Stimulated activated CD8-positive, alpha-beta memory T cell treated with anti-CD3 and anti-CD28 coated beads, Interleukin-15, amount 100 ng/mL, for 48 hours (primary cell): ENCODE results near the gene SH3BP2.

ENCODE experiments used
- DNase-seq, 2 donors: peaks; one replicate each; pipeline ENCODE4 v3.0.0-alpha.2; 2020; ENCODE audit warnings: low read depth in 2 of 2

The SH3BP2 gene

GRCh38 chr4:2819244-2820215 lies 26.6 kb downstream of the SH3BP2 start:
- no peak for DNase-seq

- no peak for DNase-seq
Measured at GRCh38 chr4:2820216-2820982, 27.5 kb downstream of the SH3BP2 start.

- DNase-seq, result no peak
Measured at GRCh38 chr4:2822461-2823300, 29.8 kb downstream of the SH3BP2 start.

DNA sequence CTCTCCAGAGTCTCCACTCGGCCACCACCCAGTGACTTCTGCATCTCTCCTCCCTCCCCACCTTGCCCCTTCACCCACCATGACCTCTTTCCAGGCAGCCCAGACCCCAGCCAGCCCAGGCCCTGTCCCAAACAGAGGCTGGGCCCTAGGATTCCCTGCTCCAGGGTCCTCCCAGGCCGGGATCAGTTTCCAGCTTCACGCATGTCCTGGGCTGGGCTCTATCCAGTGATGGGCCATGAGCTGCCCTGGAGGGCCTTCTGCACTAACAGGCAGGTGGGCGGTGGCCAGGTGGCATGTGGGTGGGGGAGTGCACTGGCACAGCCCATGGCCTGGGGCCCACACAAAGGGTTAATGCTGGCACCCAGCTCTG lies 30.4 kb downstream of the SH3BP2 start:
- no peak for DNase-seq

GRCh38 chr4:2823671-2824328 lies 30.9 kb downstream of the SH3BP2 start:
- DNase-seq, result no peak

- DNase-seq, result no peak
Measured at GRCh38 chr4:2824329-2824835, 31.5 kb downstream of the SH3BP2 start.

DNA sequence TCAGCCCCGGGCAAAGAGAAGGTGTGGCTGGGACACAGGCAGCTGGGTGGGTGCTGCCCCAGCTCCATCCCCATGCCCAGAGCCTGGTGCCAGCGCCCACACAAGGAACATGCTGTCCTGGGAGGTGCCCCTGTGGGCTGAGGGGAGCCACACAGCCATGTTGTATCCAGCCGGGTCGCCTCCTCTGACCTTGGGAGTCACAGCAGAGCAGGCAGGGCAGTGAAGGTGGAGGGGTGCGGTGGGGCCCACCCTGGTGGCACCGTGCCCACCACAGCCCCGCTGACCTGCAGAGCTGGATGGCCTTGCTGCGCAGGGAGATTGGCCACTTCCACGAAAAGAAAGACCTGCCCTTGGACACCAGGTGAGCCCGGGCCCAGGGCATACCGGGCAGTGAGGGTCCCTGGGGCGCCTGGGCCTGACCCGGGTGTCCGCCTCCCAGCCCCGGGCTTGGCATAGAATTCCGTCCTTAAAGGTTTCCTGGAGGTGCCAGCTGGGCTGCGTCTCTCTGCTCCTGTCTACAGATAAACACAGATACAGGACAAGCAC lies 32.0 kb downstream of the SH3BP2 start:
- DNase-seq, result no peak

DNA sequence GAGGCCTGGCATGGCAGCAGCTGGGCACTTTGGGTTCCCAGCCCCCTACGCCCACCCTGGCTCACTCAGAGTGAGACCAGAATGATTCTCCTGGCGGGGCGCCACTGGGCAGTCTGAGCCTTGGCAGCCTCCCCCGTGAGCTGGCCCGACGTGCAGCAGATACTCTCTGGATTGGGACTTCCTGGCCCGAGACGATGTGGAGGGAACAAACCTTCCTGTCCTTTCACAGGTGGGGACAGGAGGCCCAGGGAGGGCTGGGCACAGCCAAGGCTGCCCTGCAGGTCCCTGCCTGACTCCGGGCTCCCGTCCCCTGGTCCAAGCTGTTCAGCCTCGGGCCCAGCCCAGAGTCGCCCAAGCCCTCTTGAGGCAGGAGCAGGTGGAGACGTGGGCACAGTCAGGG lies 32.9 kb downstream of the SH3BP2 start:
- no peak for DNase-seq

- no peak for DNase-seq
Measured at GRCh38 chr4:2827071-2827873, 34.4 kb downstream of the SH3BP2 start.

- no peak for DNase-seq
Measured at GRCh38 chr4:2827874-2828751, 35.2 kb downstream of the SH3BP2 start.

DNA sequence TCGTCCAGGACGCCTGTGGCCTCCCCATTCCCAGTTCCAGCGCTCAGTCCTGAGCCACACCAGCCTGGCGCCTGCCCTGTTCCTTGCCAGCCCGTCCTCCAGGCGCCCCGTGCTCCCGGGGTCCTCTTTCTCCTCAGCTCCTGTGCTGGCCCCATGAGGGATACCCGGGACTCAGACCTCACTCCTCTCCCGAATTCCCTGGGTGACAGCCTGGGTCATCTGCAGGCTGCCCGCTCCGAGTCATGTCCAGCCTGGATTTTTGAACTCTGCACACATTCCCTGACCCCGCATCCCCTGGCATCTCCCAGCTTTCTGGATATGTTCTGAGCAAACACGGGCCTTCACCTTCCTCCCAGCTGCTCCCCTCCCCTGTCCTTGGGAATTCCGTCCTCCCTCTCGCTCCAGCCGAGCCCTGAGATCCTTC lies 35.9 kb downstream of the SH3BP2 start:
- no peak for DNase-seq

- DNase-seq, result no peak
Measured at GRCh38 chr4:2829321-2829932, 36.5 kb downstream of the SH3BP2 start.

DNA sequence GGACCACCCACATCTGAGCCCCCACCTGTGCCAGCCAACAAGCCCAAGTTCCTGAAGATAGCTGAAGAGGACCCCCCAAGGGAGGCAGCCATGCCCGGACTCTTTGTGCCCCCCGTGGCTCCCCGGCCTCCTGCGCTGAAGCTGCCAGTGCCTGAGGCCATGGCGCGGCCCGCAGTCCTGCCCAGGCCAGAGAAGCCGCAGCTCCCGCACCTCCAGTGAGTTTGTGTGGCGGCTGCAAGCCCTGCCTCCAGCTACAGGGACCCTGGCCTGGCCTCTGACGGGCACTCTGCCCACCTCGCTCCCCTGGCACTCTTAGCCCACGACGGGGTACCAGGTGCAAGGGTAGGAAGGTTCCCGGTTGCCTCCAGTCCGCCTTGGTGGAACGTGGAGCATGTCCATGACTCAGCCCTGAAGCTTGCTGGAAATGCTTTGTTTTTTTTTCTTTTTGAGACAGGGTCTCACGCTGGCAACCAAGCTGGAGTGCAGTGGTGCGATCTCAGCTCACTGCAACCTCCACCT lies 37.1 kb downstream of the SH3BP2 start:
- no peak for DNase-seq

DNA sequence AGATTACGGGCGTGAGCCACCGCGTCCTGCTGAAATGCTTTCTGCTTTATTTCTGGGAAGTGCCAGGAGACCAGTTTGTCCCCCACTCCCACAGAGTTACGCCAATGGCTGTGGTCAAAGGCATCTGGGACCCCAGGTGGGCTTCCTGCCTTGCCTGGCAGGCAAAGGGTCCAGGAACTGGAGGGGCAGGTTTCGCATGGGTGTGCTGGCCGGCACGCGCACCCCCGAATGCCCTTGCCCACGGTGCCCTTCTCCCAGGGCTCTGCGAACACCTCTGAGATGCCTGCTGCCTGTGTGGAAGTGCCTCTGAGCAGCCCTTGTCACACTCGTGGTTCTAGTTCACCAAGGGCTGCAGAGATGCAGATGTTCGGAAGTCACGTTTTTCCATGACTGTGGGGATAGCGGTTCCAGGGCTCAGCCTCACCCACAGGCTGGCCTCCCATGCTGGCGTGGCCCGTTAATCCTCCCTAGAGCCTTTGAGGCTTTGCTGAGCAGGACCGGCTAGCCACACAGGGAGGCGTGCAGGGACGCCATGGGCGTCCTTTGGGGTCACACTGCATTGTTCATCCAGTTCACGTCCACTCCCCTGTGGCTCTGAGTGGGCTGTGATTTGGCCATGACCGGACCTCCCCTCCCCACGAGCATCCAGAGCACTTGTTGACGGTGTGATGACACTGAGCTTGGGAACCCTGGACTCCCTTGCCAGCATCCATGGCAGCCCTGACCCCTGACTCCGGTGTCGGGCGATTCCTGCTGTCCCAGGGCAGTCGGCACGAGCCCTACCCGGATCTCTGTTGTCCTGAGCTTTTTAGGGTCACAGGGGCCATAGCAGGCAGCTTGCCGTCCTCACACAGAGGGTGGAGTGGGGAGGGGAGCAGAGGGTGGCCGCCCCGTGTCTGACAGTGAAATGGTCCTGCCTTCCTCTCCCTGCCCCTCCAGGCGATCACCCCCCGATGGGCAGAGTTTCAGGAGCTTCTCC lies 38.0 kb downstream of the SH3BP2 start:
- DNase-seq, result no peak

DNA sequence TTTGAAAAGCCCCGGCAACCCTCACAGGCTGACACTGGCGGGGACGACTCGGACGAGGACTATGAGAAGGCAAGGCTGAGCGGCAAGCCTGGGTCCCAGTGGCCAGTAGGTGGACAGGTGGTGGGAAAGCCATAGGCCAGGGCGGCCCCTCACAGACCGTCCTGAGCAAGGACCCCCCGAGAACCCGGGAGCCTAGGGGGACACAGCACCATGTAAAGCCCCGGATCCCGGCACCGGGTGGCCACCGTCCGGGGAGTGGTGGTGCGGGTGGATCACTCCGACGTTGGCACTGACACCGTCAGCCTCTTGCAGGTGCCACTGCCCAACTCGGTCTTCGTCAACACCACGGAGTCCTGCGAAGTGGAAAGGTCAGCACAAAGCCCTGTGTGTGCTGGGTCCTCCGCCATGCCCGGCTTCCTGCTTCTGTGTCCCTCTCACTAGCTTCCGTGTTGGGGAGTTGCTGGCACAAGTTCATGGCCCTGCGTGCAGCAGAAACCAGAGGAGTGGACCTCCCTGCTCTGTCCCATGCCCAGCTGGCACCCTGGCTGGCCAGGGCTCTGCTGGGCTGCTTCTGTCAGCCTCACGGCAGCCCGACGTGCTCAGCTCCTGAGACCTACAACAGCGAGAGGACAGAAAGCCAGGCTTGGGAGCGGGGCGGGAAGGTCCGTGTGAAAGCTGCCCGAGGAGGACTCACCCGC lies 38.9 kb downstream of the SH3BP2 start:
- DNase-seq, result no peak

DNA sequence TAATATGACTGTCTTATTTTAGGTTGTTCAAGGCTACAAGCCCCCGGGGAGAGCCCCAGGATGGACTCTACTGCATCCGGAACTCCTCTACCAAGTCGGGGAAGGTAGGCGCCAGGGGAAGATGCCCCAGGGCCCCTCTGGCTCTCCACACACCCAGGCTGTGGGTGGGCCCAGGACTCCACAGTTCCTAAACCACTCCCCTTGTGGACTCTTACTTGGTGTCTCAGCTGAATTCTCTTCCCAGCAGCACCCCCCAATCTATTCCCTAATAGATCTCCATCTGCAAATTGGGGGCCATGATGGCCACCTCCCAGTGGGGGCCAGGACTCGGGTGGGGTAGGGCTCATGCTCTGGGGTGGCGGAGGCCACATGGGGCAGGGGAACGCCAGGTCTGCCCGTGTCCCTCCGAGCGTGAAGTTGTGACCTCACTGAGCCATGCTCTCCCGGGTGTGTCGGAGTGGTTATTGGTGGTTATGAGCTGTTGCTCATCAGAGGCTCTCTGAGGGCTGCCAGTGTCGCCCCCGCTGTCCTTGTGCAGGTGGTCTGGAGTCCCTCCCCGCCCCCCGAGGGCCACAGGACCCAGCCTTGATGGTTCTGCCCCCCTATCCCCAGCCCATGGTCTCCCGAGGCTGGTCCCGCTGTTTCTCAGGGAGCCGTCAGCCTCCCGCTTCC lies 39.6 kb downstream of the SH3BP2 start:
- no peak for DNase-seq
